ENCODE results near the gene LIG1.
A peak's percentile ranks its signal among the peaks of the same experiment; 100 is the strongest.

DNA sequence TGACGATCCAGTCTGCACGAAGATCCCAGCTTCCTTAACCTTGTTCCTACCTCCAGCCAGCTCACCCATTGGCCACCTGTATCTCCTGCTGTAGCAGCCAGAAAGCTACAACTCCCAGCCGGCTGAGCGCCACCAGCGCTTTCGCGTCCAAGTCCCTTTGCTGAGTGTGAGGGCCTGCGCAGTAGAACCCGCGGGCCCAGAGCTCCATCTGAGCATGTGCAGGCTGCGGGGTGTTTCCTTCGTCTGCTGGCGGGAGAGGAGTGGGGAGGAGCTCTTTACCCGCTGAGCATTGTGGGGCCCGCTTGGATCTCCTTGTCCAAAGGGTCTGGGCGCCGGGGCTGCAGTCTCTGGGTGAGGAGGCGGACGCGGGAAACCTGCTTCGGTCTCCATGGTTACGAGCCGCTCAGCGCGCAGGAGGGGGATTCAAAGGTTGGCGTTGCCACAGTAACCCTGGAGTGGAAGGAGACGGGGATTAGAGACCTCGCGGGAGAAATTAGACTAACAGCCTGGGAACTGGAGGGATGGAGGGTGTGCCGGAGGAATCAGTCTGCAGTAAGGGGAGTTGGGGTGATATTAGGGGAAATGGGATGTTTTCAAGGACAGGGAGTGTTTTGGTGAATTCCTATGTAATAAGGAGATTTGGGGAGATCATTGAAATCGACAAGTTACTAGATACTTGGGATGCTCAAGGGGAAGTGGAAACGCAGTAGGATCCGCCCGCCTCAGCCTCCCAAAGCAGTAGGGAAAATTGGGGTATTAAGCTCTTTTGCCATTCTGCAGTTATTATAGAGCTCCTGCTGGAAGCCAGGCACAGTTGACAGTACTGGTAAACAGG lies 33.9 kb upstream of the LIG1 start:
- TF ChIP-seq, protein P1, sequence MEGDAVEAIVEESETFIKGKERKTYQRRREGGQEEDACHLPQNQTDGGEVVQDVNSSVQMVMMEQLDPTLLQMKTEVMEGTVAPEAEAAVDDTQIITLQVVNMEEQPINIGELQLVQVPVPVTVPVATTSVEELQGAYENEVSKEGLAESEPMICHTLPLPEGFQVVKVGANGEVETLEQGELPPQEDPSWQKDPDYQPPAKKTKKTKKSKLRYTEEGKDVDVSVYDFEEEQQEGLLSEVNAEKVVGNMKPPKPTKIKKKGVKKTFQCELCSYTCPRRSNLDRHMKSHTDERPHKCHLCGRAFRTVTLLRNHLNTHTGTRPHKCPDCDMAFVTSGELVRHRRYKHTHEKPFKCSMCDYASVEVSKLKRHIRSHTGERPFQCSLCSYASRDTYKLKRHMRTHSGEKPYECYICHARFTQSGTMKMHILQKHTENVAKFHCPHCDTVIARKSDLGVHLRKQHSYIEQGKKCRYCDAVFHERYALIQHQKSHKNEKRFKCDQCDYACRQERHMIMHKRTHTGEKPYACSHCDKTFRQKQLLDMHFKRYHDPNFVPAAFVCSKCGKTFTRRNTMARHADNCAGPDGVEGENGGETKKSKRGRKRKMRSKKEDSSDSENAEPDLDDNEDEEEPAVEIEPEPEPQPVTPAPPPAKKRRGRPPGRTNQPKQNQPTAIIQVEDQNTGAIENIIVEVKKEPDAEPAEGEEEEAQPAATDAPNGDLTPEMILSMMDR (IDR thresholded peaks at IDR 0.05; ENCODE audit: extremely low read depth in 1 of 2, insufficient read depth in 1 of 2, low read depth in 1 of 2, low read length in 2 of 2): no peak
- TF ChIP-seq EZH2 (IDR thresholded peaks at IDR 0.05; ENCODE audit: borderline replicate concordance, low read depth, low read length, severe bottlenecking) (no peak), POLR2AphosphoS5 (IDR thresholded peaks at IDR 0.05; ENCODE audit: insufficient read depth, low read depth, low read length) (no peak), MYC (IDR thresholded peaks at IDR 0.05; ENCODE audit: low read depth, low read length) (no peak), POLR2A (IDR thresholded peaks at IDR 0.05; ENCODE audit: low read depth, low read length) (peak; percentile 38), GATA2 (IDR thresholded peaks at IDR 0.05; ENCODE audit: insufficient read depth, insufficient read length, low read depth, low read length) (no peak), FOS (IDR thresholded peaks at IDR 0.05; ENCODE audit: borderline replicate concordance, insufficient read depth, low read length) (no peak)
- TF ChIP-seq, protein P2, sequence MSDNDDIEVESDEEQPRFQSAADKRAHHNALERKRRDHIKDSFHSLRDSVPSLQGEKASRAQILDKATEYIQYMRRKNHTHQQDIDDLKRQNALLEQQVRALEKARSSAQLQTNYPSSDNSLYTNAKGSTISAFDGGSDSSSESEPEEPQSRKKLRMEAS (IDR thresholded peaks at IDR 0.05; ENCODE audit: insufficient read depth, insufficient read length): peak; percentile 38

All from endothelial cell of umbilical vein (primary cell).